Left colon (tissue), 2 donors: ENCODE results near the gene CLASP1. TPM values are rescaled to one million over a fixed set of nuclear protein-coding genes. Genes with fewer than 3 reads are reported as not detected.
"Not testable (repeated sequence)": the region's sequence is repeated elsewhere in the genome, so short reads cannot be mapped to it uniquely, and the experiment has no call there.

Source experiments
- ATAC-seq: fragments of 200-7000 bp; cut with Tn5 transposase; one replicate; pipeline ENCODE4 v1.9.1; 2020; ENCODE audit warnings: mild to moderate bottlenecking, moderate library complexity
- DNase-seq, 2 donors: peaks; one replicate each; pipeline ENCODE4 v3.0.0-alpha.2; 2020
- intact Hi-C, 2 donors: fragments of 100-400 bp; cut with DNase I in 1 of 2; cut with micrococcal nuclease in 1 of 2; formaldehyde crosslinking; loops; one replicate each; pipeline versions ENCODE4 v1.11.2 to v1.14.0; 2022; cut with DNase I, micrococcal nuclease
- total RNA-seq, 2 donors: library from RNA; stranded (reverse); fragmentation: NEBNext Ultra II Directional; extraction: Animal tissue kit (Norgen Biotek cat#: 25700); gene quantifications; one replicate each; pipeline ENCODE4 v1.2.1, GENCODE V29; 2021
- donor health status: DM: no; HTN: no; CAD: no.
- donor health status: DM: yes; HTN: yes; CAD: no.

Gene CLASP1
- total RNA-seq, 2 donors from 2014 or later, result 33.8 to 36.1 TPM

GRCh38 chr2:121472470-121472993, 176.7 kb downstream of the CLASP1 start:
- no peak for DNase-seq
- intact Hi-C loops, result no loop called here
- no peak for ATAC-seq

GRCh38 chr2:121471532-121472469, 177.5 kb downstream of the CLASP1 start:
- no peak for ATAC-seq
- intact Hi-C loops, result no loop called here
- no peak for DNase-seq

GRCh38 chr2:121470917-121471316, 178.3 kb downstream of the CLASP1 start:
- ATAC-seq, result no peak
- intact Hi-C loops, result no loop called here

GRCh38 chr2:121469356-121469755, 179.9 kb downstream of the CLASP1 start:
- DNase-seq (no peak), ATAC-seq (peak; percentile 58)
- intact Hi-C loops, result no loop called here

More at GRCh38 chr2:121470917-121471316, 178.3 kb downstream of the CLASP1 start:
- DNase-seq, result no peak

- ATAC-seq (no peak), DNase-seq (no peak)
- intact Hi-C loops, result no loop called here
These were observed 180.3 kb downstream of the CLASP1 start for GRCh38 chr2:121468936-121469335.

- ATAC-seq (no peak), DNase-seq (no peak)
- intact Hi-C loops, result no loop called here
These were observed 190.0 kb downstream of the CLASP1 start for GRCh38 chr2:121459291-121459690.

GRCh38 chr2:121456325-121456724, 192.9 kb downstream of the CLASP1 start:
- no peak for DNase-seq
- intact Hi-C loops, result no loop called here
- no peak for ATAC-seq

GRCh38 chr2:121455446-121455845, 193.8 kb downstream of the CLASP1 start:
- intact Hi-C loops, result no loop called here
- no peak for ATAC-seq
- DNase-seq, result no peak

GRCh38 chr2:121454549-121455090, 194.6 kb downstream of the CLASP1 start:
- DNase-seq (no peak), ATAC-seq (no peak)

GRCh38 chr2:121451398-121451797, 197.9 kb downstream of the CLASP1 start:
- intact Hi-C loops, result no loop called here
- ATAC-seq (no peak), DNase-seq (no peak)

More at GRCh38 chr2:121454549-121455090, 194.6 kb downstream of the CLASP1 start:
- intact Hi-C loops, result no loop called here

GRCh38 chr2:121450301-121450700, 199.0 kb downstream of the CLASP1 start:
- intact Hi-C loops, result no loop called here
- DNase-seq (no peak), ATAC-seq (no peak)

GRCh38 chr2:121446647-121447241, 202.5 kb downstream of the CLASP1 start:
- ATAC-seq (no peak), DNase-seq (no peak)
- intact Hi-C loops, result no loop called here

GRCh38 chr2:121442889-121443288, 206.4 kb downstream of the CLASP1 start:
- DNase-seq (no peak), ATAC-seq (no peak)
- intact Hi-C loops, result no loop called here

- DNase-seq, intact Hi-C loops, ATAC-seq: not testable (repeated sequence)
These were observed 211.0 kb downstream of the CLASP1 start for GRCh38 chr2:121438290-121438689.

- ATAC-seq (no peak), DNase-seq (no peak)
- intact Hi-C loops, result no loop called here
These were observed 212.3 kb downstream of the CLASP1 start for GRCh38 chr2:121436918-121437317.

- ATAC-seq (no peak), DNase-seq (no peak)
- intact Hi-C loops, result no loop called here
These were observed 213.5 kb downstream of the CLASP1 start for GRCh38 chr2:121435790-121436189.

GRCh38 chr2:121431214-121431613, 218.0 kb downstream of the CLASP1 start:
- ATAC-seq (no peak), DNase-seq (no peak)
- intact Hi-C loops, result no loop called here

- ATAC-seq (no peak), DNase-seq (no peak)
- intact Hi-C loops, result no loop called here
These were observed 219.2 kb downstream of the CLASP1 start for GRCh38 chr2:121429927-121430520.
